ENCODE data around the gene SAXO1.

DNA sequence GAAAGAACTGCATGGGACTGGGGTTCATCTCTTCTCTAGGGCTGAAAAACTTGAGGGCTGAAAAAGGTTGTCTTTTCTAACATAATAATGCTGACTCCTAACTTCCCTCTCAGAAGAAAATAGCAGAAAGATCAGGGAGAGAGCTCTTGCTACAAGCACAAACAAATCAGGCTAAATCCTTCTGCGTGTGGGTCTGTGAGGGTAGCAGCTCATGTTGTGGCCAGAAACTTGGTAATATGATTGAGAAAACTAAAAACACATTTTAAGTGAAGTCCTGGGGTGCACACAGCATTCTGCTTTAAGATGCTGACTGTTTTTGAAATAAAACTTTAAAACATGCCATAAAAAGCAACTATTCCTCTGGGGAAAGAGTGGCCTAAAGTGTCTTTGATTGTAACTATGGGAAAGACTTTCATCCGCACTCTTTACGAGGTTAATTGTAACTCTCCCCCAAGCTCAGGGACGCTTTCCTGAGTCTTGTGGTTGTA lies 56.7 kb downstream of the SAXO1 start:
- TF ChIP-seq CTCF (IDR thresholded peaks at IDR 0.05; ENCODE audit: low read depth, low read length, missing input control), result no peak
- TF ChIP-seq EGR1 (IDR thresholded peaks at IDR 0.05; ENCODE audit: low read depth in 2 of 2), result no peak
- no peak for TF ChIP-seq RAD21 (IDR thresholded peaks at IDR 0.05)
- TF ChIP-seq, protein P1, sequence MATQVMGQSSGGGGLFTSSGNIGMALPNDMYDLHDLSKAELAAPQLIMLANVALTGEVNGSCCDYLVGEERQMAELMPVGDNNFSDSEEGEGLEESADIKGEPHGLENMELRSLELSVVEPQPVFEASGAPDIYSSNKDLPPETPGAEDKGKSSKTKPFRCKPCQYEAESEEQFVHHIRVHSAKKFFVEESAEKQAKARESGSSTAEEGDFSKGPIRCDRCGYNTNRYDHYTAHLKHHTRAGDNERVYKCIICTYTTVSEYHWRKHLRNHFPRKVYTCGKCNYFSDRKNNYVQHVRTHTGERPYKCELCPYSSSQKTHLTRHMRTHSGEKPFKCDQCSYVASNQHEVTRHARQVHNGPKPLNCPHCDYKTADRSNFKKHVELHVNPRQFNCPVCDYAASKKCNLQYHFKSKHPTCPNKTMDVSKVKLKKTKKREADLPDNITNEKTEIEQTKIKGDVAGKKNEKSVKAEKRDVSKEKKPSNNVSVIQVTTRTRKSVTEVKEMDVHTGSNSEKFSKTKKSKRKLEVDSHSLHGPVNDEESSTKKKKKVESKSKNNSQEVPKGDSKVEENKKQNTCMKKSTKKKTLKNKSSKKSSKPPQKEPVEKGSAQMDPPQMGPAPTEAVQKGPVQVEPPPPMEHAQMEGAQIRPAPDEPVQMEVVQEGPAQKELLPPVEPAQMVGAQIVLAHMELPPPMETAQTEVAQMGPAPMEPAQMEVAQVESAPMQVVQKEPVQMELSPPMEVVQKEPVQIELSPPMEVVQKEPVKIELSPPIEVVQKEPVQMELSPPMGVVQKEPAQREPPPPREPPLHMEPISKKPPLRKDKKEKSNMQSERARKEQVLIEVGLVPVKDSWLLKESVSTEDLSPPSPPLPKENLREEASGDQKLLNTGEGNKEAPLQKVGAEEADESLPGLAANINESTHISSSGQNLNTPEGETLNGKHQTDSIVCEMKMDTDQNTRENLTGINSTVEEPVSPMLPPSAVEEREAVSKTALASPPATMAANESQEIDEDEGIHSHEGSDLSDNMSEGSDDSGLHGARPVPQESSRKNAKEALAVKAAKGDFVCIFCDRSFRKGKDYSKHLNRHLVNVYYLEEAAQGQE (IDR thresholded peaks at IDR 0.05), result no peak
